Heart left ventricle (tissue), 16 donors: ENCODE measurements around the gene SH3BP5. TPM values are rescaled to one million over a fixed set of nuclear protein-coding genes. Genes with fewer than 3 reads are reported as not detected.
A peak's percentile ranks its signal among the peaks of the same experiment; 100 is the strongest.

Experiments used
- ATAC-seq, 4 donors: fragments of 200-7000 bp; cut with Tn5 transposase; one replicate each; pipeline ENCODE4 v1.9.1; 2020 to 2022; ENCODE audit warnings: moderate library complexity in 4 of 4, mild to moderate bottlenecking in 3 of 4, moderate number of reproducible peaks in 1 of 4
- DNase-seq, 5 donors: peaks; one replicate each; pipeline ENCODE4 v3.0.0-alpha.2; 2020
- H3K27ac ChIP-seq, 12 donors: fragments of 200-600 bp; sonication (generic) in 4 of 12; one replicate each; pipeline versions ENCODE4 v1.5.0 to v1.8.0; 2016 to 2022; ENCODE audit warnings: mild to moderate bottlenecking in 2 of 12
- H3K27me3 ChIP-seq, 9 donors: fragments of 200-600 bp; sonication (generic) in 2 of 9; one replicate each; pipeline versions ENCODE4 v1.5.1 to v1.8.0; 2016 to 2022; ENCODE audit warnings: mild to moderate bottlenecking in 3 of 9
- H3K36me3 ChIP-seq, 9 donors: fragments of 200-600 bp; sonication (generic) in 2 of 9; one replicate each; pipeline versions ENCODE4 v1.5.0 to v1.8.0; 2018 to 2022; ENCODE audit warnings: mild to moderate bottlenecking in 2 of 9
- H3K4me1 ChIP-seq, 12 donors: fragments of 200-600 bp; sonication (generic) in 4 of 12; one replicate each; pipeline versions ENCODE4 v1.5.0 to v1.8.0; 2016 to 2022; ENCODE audit warnings: mild to moderate bottlenecking in 3 of 12
- H3K4me3 ChIP-seq, 12 donors: fragments of 200-600 bp; sonication (generic) in 4 of 12; one replicate each; pipeline versions ENCODE4 v1.5.0 to v1.8.0; 2017 to 2022; ENCODE audit warnings: mild to moderate bottlenecking in 9 of 12, moderate library complexity in 4 of 12
- H3K9me3 ChIP-seq, 12 donors: fragments of 200-600 bp; sonication (generic) in 4 of 12; one replicate each; pipeline versions ENCODE4 v1.5.0 to v1.8.0; 2016 to 2022; ENCODE audit warnings: mild to moderate bottlenecking in 1 of 12
- POLR2A ChIP-seq, 2 donors: fragments of 450-650 bp; IDR thresholded peaks; one replicate each; pipeline ENCODE4 v1.6.1; 2017; ENCODE audit warnings: antibody characterized with exemption in 2 of 2, mild to moderate bottlenecking in 2 of 2, moderate library complexity in 2 of 2
- WGBS, 4 donors: extraction: QIAGEN DNeasy Blood & Tissue Kit in 2 of 4; methylation state at CpG; one replicate each; pipeline versions ENCODE4 v1.1.5 to v1.1.7; 2013 to 2018; 5-methylcytosine and 5-hydroxymethylcytosine counted together
- intact Hi-C, 10 donors: fragments of 100-400 bp; cut with DNase I; formaldehyde crosslinking; loops; one replicate each; pipeline versions ENCODE4 v1.11.1 to v1.14.2; 2022
- polyA plus RNA-seq, 2 donors: library from polyadenylated mRNA; stranded (reverse); fragments of 200-250 nt; gene quantifications; one replicate each; pipeline ENCODE4 v1.2.3, GENCODE V29; 2013
- total RNA-seq, 9 donors: library from RNA; depleted of rRNA in 2 of 9; stranded (reverse); fragments of >200 nt in 2 of 9; fragmentation: NEBNext Ultra II Directional in 3 of 9; extraction: Animal tissue kit (Norgen Biotek cat#: 25700) in 3 of 9; gene quantifications; one replicate each; pipeline versions ENCODE4 v1.1.0 to v1.2.4, GENCODE V29; 2016 to 2023
- TF ChIP-seq, protein P1 (sequence below), 12 donors: fragments of 200-600 bp; sonication (generic) in 4 of 12; IDR thresholded peaks; one replicate each; pipeline versions ENCODE4 v1.5.0 to v1.8.0; 2018 to 2022; ENCODE audit warnings: antibody characterized with exemption in 12 of 12, mild to moderate bottlenecking in 5 of 12
- donor health status: ischemic (EF 13 %, LVEDD 7.1; RV severe dilation, severe dysfunction).
- donor health status: healthy with polysubstance abuse.
- donor health status: DM: no; HTN: yes; CAD: no.
- donor health status: DM: no; HTN: no; CAD: no.
- donor health status: ischemic (EF 25% LVEDD 6.9; RV normal size, moderate dysfunction).
- donor health status: ischemic (EF 25% LVEDD 5.7; RV mildly dilated, moderate dysfunction).
- donor health status: healthy.
- donor health status: DM: yes; HTN: yes; CAD: no.
- donor health status: ischemic (EF 35%, LVEDD 5.7; RV mildly dilated, moderate dysfunction).
- donor health status: nonischemic (EF 11% LVEDD 7.7; RV severe dilation, severe dysfunction).
- donor health status: DM: yes; HTN: yes; CAD: no.
- donor health status: PGD.
- donor health status: ischemic (EF 29% LVEDD 5.4; RV normal size, mild dysfunction).
- donor health status: nonischemic (EF 23%, LVEDD 6.1; RV moderate dilation, normal function).

SH3BP5 gene
- total and polyA plus RNA-seq, 11 donors: 4.9 to 28.6 (median 9.9) TPM

DNA sequence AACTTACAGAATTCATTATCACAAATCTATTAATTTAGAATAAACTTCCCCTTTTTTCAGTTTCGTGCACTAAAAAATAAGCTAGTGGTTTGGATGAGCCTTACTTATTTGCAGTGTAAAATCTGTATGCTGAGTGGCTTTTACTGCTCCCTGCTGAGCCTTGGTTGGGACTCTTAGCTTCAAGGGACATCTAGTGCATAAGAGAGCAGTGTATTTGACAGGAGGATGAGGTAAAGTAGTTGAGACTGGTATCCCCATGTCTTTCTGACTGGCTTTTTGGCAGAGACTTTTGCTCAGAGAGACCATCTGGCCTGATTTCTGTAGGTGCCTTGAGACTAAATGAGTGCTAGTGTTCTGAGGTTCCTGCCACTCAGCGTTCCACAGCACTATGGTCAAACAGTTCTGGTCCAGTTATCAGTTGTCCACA lies 114.5 kb downstream of the SH3BP5 start:
- H3K36me3 ChIP-seq: peaks cover 0 to 99% (median 85%) of the 10 kb centered on the region in 9 donors
- 50 to 72% (median 68%) methylated on average over 2 of the region's 2 CpGs for WGBS, 4 donors
- H3K27me3 ChIP-seq: no peaks in the 10 kb centered on the region
- H3K4me1 ChIP-seq: peaks cover 2 to 44% (median 14%) of the 10 kb centered on the region in 12 donors
- intact Hi-C loops: loop anchor here in 1 of 10 donors (5.0 kb wide), 1 partner anchor 39 kb away; no protein-coding TSS in a partner anchor
- ATAC-seq (peak; percentile 55 to 85 (median 75)), DNase-seq (no peak)
- TF ChIP-seq POLR2A (IDR thresholded peaks at IDR 0.05): no peak
- TF ChIP-seq, protein P1, sequence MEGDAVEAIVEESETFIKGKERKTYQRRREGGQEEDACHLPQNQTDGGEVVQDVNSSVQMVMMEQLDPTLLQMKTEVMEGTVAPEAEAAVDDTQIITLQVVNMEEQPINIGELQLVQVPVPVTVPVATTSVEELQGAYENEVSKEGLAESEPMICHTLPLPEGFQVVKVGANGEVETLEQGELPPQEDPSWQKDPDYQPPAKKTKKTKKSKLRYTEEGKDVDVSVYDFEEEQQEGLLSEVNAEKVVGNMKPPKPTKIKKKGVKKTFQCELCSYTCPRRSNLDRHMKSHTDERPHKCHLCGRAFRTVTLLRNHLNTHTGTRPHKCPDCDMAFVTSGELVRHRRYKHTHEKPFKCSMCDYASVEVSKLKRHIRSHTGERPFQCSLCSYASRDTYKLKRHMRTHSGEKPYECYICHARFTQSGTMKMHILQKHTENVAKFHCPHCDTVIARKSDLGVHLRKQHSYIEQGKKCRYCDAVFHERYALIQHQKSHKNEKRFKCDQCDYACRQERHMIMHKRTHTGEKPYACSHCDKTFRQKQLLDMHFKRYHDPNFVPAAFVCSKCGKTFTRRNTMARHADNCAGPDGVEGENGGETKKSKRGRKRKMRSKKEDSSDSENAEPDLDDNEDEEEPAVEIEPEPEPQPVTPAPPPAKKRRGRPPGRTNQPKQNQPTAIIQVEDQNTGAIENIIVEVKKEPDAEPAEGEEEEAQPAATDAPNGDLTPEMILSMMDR (IDR thresholded peaks at IDR 0.05): no peak
- peak overlapping the region in 8 of 12 donors; percentile 20 to 75 (median 58) for H3K27ac ChIP-seq
- H3K4me3 ChIP-seq: no peak overlapping the region
- H3K9me3 ChIP-seq: no peaks in the 10 kb centered on the region

DNA sequence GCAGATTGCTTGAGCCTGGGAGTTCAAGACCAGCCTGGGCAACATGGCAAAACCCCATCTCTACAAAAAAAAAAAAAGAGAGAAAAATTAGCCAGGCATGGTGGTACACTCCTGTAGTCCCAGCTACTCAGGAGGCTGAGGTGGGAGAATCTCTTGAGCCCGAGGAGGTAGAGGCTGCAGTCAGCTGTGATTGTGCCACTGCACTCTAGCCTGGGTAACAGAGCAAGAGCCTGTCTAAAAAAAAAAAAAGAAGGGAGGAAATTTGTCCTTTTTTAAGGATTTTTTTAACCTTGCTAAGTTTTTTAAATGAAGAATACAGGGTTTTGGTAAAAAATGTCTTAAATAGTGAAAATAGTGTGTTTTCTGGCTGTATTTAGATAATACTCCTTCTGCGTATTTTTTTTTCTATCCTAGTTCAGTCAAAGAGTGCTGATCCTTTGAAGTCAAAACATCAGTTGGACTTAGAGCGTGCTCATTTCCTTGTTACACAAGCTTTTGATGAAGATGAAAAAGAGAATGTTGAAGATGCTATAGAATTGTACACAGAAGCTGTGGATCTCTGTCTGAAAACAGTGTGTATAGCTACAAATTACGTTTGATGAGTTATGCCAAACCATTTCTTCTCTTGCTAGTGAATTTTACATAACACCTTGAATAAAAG lies 115.2 kb downstream of the SH3BP5 start:
- H3K4me3 ChIP-seq: no peak overlapping the region
- 91 to 94% (median 92%) methylated on average over 4 of the region's 4 CpGs for WGBS, 4 donors
- no peaks in the 10 kb centered on the region for H3K9me3 ChIP-seq
- peaks cover 0 to 99% (median 85%) of the 10 kb centered on the region in 9 donors for H3K36me3 ChIP-seq
- TF ChIP-seq POLR2A (IDR thresholded peaks at IDR 0.05): no peak
- TF ChIP-seq, protein P1 (IDR thresholded peaks at IDR 0.05): no peak
- ATAC-seq (no peak), DNase-seq (no peak)
- H3K27ac ChIP-seq: peak overlapping the region in 4 of 12 donors; percentile 33 to 75 (median 62)
- peaks cover 2 to 44% (median 14%) of the 10 kb centered on the region in 12 donors for H3K4me1 ChIP-seq
- no peaks in the 10 kb centered on the region for H3K27me3 ChIP-seq
- intact Hi-C loops: loop anchor here in 1 of 10 donors (5.0 kb wide), 1 partner anchor 40 kb away; no protein-coding TSS in a partner anchor

DNA sequence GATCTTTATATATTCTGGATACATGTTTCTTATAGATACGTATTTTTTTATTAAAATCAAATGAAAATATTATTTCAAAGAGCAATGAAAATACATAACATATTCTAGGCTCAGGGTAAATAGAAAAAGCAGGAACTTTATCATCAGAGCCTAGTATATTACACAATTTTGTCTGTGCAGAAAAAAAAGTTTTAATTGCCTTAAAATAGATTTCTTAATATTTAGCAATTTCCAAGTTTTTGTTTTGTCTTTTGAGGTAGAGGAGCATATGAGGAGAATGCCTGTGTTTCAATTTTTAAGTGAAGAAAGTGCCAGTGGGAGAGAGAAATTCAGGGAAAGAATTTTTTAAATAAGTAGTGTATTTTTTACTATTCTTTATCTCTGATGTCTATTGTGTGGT lies 115.9 kb downstream of the SH3BP5 start:
- 94 to 100% (median 97%) methylated on average over 1 of the region's 1 CpG for WGBS, 4 donors
- no peaks in the 10 kb centered on the region for H3K27me3 ChIP-seq
- TF ChIP-seq POLR2A (IDR thresholded peaks at IDR 0.05): no peak
- TF ChIP-seq, protein P1 (IDR thresholded peaks at IDR 0.05): no peak
- H3K27ac ChIP-seq: no peak overlapping the region
- H3K4me3 ChIP-seq: no peak overlapping the region
- peaks cover 0 to 99% (median 83%) of the 10 kb centered on the region in 9 donors for H3K36me3 ChIP-seq
- ATAC-seq: no peak
- no peaks in the 10 kb centered on the region for H3K9me3 ChIP-seq
- no peak for DNase-seq
- intact Hi-C loops: loop anchor here in 1 of 10 donors (5.0 kb wide), 1 partner anchor 41 kb away; no protein-coding TSS in a partner anchor
- H3K4me1 ChIP-seq: peaks cover 2 to 44% (median 14%) of the 10 kb centered on the region in 12 donors

DNA sequence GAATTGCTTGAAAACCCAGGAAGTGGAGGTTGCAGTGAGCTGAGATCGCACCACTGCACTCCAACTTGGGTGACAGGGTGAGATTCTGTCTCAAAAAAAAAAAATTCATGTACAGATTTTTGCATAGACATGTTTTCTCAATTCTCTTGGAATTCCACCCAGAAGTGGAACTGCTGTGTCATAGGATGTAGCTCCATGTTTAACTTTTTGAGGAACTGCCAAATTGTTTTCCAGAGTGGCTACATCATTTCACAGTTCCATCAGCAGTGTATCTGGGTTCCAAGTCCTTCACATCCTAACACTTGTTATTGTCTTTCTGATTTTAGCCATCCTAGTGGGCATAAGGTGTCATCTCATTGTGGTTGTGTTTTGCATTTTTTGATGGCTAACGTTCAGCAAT lies 116.4 kb downstream of the SH3BP5 start:
- 80 to 92% (median 86%) methylated on average over 2 of the region's 2 CpGs for WGBS, 4 donors
- H3K27ac ChIP-seq: no peak overlapping the region
- ATAC-seq (no peak), DNase-seq (no peak)
- H3K9me3 ChIP-seq: no peaks in the 10 kb centered on the region
- peaks cover 2 to 44% (median 14%) of the 10 kb centered on the region in 12 donors for H3K4me1 ChIP-seq
- TF ChIP-seq, protein P1 (IDR thresholded peaks at IDR 0.05): no peak
- no peak for TF ChIP-seq POLR2A (IDR thresholded peaks at IDR 0.05)
- no peak overlapping the region for H3K4me3 ChIP-seq
- intact Hi-C loops: loop anchor here in 1 of 10 donors (5.0 kb wide), 1 partner anchor 41 kb away; no protein-coding TSS in a partner anchor
- H3K36me3 ChIP-seq: peaks cover 0 to 99% (median 80%) of the 10 kb centered on the region in 9 donors
- H3K27me3 ChIP-seq: no peaks in the 10 kb centered on the region
